Endodermal cell (in vitro differentiated cells): ENCODE measurements around the gene GPR149. TPM values are rescaled to one million over a fixed set of nuclear protein-coding genes. Genes with fewer than 3 reads are reported as not detected.

ENCODE experiments used
- DNase-seq: peaks from one replicate; pipeline ENCODE4 v3.0.0-alpha.2; 2017
- H3K27ac ChIP-seq: 2 replicates; pipeline ENCODE4 v1.5.1; 2013; ENCODE audit warnings: mild to moderate bottlenecking, low read depth, low read length, moderate library complexity
- H3K27me3 ChIP-seq: 2 replicates; pipeline ENCODE4 v1.6.1; 2013; ENCODE audit warnings: mild to moderate bottlenecking, low read length, moderate library complexity; ENCODE audit not compliant: insufficient read depth, control insufficient read depth, poor library complexity, severe bottlenecking
- H3K36me3 ChIP-seq: 2 replicates; pipeline ENCODE4 v1.7.0; 2013; ENCODE audit warnings: mild to moderate bottlenecking, low read length, moderate library complexity; ENCODE audit not compliant: control insufficient read depth, insufficient read depth
- H3K4me1 ChIP-seq: one replicate; pipeline ENCODE4 v1.7.0; 2013; ENCODE audit warnings: low read length; ENCODE audit not compliant: control insufficient read depth, insufficient read depth
- H3K4me3 ChIP-seq: 2 replicates; pipeline ENCODE4 v1.5.1; 2013; ENCODE audit warnings: mild to moderate bottlenecking, low read length, moderate library complexity
- H3K9ac ChIP-seq: 2 replicates; pipeline ENCODE4 v1.6.1; 2013; ENCODE audit warnings: mild to moderate bottlenecking, low read length, moderate library complexity; ENCODE audit not compliant: poor library complexity, severe bottlenecking; ENCODE audit errors: extremely low read depth
- H3K9me3 ChIP-seq: 2 replicates; pipeline ENCODE4 v1.6.1; 2013; ENCODE audit warnings: mild to moderate bottlenecking, low read length, moderate library complexity; ENCODE audit not compliant: control insufficient read depth
- H3K27ac Mint-ChIP-seq: 2 replicates; pipeline ENCODE4 v1.8.0; 2020; ENCODE audit warnings: mixed read lengths
- H3K27me3 Mint-ChIP-seq: 2 replicates; pipeline ENCODE4 v1.8.0; 2021; ENCODE audit warnings: mild to moderate bottlenecking, mixed read lengths; ENCODE audit not compliant: insufficient read depth
- H3K36me3 Mint-ChIP-seq: 2 replicates; pipeline ENCODE4 v1.8.0; 2020; ENCODE audit warnings: low read depth, mixed read lengths
- H3K4me1 Mint-ChIP-seq: 2 replicates; pipeline ENCODE4 v1.8.0; 2020; ENCODE audit warnings: mixed read lengths
- H3K4me3 Mint-ChIP-seq: 2 replicates; pipeline ENCODE4 v1.8.0; 2020; ENCODE audit warnings: mild to moderate bottlenecking, moderate library complexity, mixed read lengths
- H3K9me3 Mint-ChIP-seq: 2 replicates; pipeline ENCODE4 v1.8.0; 2020; ENCODE audit warnings: mild to moderate bottlenecking, mixed read lengths
- WGBS, 2 experiments: methylation state at CpG; one replicate each; pipeline versions ENCODE4 v1.1.5 to v1.1.7; 2013; ENCODE audit warnings: missing lambda C conversion rate in 2 of 2, mixed read lengths in 1 of 2; ENCODE audit not compliant: insufficient coverage in 1 of 2, insufficient read length in 1 of 2; 5-methylcytosine and 5-hydroxymethylcytosine counted together
- long read RNA-seq, 4 experiments: library from polyadenylated mRNA in 2 of 4; library from RNA in 1 of 4; library from capped mRNA in 1 of 4; stranded (forward) in 3 of 4; unstranded in 1 of 4; transcript quantifications; one replicate each; pipeline ENCODE4 v2.0.0, GENCODE V29; 2020 to 2021; ENCODE audit warnings: inconsistent platforms in 1 of 4
- polyA plus RNA-seq, 2 experiments: library from polyadenylated mRNA; stranded (reverse); fragments of 50-300 nt; gene quantifications; one replicate each; pipeline ENCODE4 v1.2.3, GENCODE V29; 2013
- total RNA-seq, 2 donors: library from RNA; stranded (reverse); fragmentation: NEBNext Ultra II Directional in 1 of 2; extraction: Animal tissue kit (Norgen Biotek cat#: 25700) in 1 of 2; gene quantifications; 2 replicates in 1 of 2; 3 replicates in 1 of 2; pipeline ENCODE4 v1.2.1, GENCODE V29; 2021
- TF ChIP-seq, protein P1 (sequence below): fragments of 200-600 bp; sonication (generic); conservative IDR thresholded peaks from 2 replicates; pipeline ENCODE4 v1.5.0; 2021; ENCODE audit warnings: antibody characterized with exemption, mild to moderate bottlenecking

GPR149 gene, protein sequence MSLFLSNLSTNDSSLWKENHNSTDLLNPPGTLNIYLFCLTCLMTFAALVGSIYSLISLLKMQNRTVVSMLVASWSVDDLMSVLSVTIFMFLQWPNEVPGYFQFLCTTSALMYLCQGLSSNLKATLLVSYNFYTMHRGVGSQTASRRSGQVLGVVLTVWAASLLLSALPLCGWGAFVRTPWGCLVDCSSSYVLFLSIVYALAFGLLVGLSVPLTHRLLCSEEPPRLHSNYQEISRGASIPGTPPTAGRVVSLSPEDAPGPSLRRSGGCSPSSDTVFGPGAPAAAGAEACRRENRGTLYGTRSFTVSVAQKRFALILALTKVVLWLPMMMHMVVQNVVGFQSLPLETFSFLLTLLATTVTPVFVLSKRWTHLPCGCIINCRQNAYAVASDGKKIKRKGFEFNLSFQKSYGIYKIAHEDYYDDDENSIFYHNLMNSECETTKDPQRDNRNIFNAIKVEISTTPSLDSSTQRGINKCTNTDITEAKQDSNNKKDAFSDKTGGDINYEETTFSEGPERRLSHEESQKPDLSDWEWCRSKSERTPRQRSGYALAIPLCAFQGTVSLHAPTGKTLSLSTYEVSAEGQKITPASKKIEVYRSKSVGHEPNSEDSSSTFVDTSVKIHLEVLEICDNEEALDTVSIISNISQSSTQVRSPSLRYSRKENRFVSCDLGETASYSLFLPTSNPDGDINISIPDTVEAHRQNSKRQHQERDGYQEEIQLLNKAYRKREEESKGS
- not detected for total RNA-seq
- polyA plus RNA-seq (2013, experiment 1 of 2): 0.11 TPM
- not detected for polyA plus RNA-seq (2013, experiment 2 of 2)
- long read RNA-seq, experiment 1: 0 reads
- long read RNA-seq, experiment 2: 0 reads
- long read RNA-seq, experiment 3: 0 reads
- long read RNA-seq, experiment 4: 0 reads

GRCh38 chr3:154430014-154430413, at the start of gene GPR149:
Gene GPR149, minus strand, starts transcription at chr3:154430190. Its CDS starts 575 bp downstream, at chr3:154429615.
- Histone ChIP-seq H3K27ac (no peak within 1 kb of the TSS), H3K9me3 (no peaks in the 10 kb centered on the region), H3K4me1 (no peaks in the 10 kb centered on the region), H3K9ac (no peak within 1 kb of the TSS), H3K36me3 (no peaks in the 10 kb centered on the region), H3K27me3 (peaks cover 61% of the 10 kb centered on the region), H3K4me3 (peak within 1 kb of the TSS; percentile 73)
- no peaks in the 10 kb centered on the region for H3K36me3 Mint-ChIP-seq
- 30 to 34% methylated on average over 4 to 7 of the region's 7 CpGs for WGBS, 2 experiments
- peak; percentile 74 for DNase-seq
- H3K9me3 Mint-ChIP-seq: peaks cover 2% of the 10 kb centered on the region
- H3K4me3 Mint-ChIP-seq: peak within 1 kb of the TSS; percentile 57
- TF ChIP-seq, protein P1, sequence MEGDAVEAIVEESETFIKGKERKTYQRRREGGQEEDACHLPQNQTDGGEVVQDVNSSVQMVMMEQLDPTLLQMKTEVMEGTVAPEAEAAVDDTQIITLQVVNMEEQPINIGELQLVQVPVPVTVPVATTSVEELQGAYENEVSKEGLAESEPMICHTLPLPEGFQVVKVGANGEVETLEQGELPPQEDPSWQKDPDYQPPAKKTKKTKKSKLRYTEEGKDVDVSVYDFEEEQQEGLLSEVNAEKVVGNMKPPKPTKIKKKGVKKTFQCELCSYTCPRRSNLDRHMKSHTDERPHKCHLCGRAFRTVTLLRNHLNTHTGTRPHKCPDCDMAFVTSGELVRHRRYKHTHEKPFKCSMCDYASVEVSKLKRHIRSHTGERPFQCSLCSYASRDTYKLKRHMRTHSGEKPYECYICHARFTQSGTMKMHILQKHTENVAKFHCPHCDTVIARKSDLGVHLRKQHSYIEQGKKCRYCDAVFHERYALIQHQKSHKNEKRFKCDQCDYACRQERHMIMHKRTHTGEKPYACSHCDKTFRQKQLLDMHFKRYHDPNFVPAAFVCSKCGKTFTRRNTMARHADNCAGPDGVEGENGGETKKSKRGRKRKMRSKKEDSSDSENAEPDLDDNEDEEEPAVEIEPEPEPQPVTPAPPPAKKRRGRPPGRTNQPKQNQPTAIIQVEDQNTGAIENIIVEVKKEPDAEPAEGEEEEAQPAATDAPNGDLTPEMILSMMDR: peak; percentile 45
- H3K4me1 Mint-ChIP-seq: peaks cover 24% of the 10 kb centered on the region
- no peak within 1 kb of the TSS for H3K27ac Mint-ChIP-seq
- H3K27me3 Mint-ChIP-seq: peaks cover 61% of the 10 kb centered on the region

- Histone ChIP-seq H3K4me3 (no peak overlapping the region), H3K9ac (no peak overlapping the region), H3K9me3 (peaks cover 17% of the 10 kb centered on the region), H3K36me3 (no peaks in the 10 kb centered on the region), H3K27me3 (no peaks in the 10 kb centered on the region), H3K4me1 (peaks cover 7% of the 10 kb centered on the region), H3K27ac (no peak overlapping the region)
- no peak for DNase-seq
- H3K27ac Mint-ChIP-seq: no peak overlapping the region
- peaks cover 10% of the 10 kb centered on the region for H3K9me3 Mint-ChIP-seq
- H3K4me3 Mint-ChIP-seq: no peak overlapping the region
- H3K27me3 Mint-ChIP-seq: no peaks in the 10 kb centered on the region
- TF ChIP-seq, protein P1: no peak
- peaks cover 22% of the 10 kb centered on the region for H3K4me1 Mint-ChIP-seq
- H3K36me3 Mint-ChIP-seq: peaks cover 1% of the 10 kb centered on the region
Observed at GRCh38 chr3:154473769-154474168, 43.8 kb upstream of the GPR149 start.

GRCh38 chr3:154469585-154469984, 39.6 kb upstream of the GPR149 start:
- H3K36me3 Mint-ChIP-seq: peaks cover 1% of the 10 kb centered on the region
- TF ChIP-seq, protein P1: no peak
- peaks cover 8% of the 10 kb centered on the region for H3K9me3 ChIP-seq
- 93 to 100% methylated on average over 1 of the region's 1 CpG for WGBS, 2 experiments
- peaks cover 7% of the 10 kb centered on the region for H3K4me1 ChIP-seq
- H3K9ac ChIP-seq: no peak overlapping the region
- no peaks in the 10 kb centered on the region for H3K27me3 Mint-ChIP-seq
- no peaks in the 10 kb centered on the region for H3K27me3 ChIP-seq
- no peak overlapping the region for H3K4me3 Mint-ChIP-seq
- peaks cover 10% of the 10 kb centered on the region for H3K9me3 Mint-ChIP-seq
- peaks cover 20% of the 10 kb centered on the region for H3K4me1 Mint-ChIP-seq
- no peak for DNase-seq
- H3K4me3 ChIP-seq: no peak overlapping the region
- H3K27ac ChIP-seq: no peak overlapping the region
- no peak overlapping the region for H3K27ac Mint-ChIP-seq
- H3K36me3 ChIP-seq: no peaks in the 10 kb centered on the region
